ENCODE results near the gene BNIP5.

BNIP5 gene

DNA sequence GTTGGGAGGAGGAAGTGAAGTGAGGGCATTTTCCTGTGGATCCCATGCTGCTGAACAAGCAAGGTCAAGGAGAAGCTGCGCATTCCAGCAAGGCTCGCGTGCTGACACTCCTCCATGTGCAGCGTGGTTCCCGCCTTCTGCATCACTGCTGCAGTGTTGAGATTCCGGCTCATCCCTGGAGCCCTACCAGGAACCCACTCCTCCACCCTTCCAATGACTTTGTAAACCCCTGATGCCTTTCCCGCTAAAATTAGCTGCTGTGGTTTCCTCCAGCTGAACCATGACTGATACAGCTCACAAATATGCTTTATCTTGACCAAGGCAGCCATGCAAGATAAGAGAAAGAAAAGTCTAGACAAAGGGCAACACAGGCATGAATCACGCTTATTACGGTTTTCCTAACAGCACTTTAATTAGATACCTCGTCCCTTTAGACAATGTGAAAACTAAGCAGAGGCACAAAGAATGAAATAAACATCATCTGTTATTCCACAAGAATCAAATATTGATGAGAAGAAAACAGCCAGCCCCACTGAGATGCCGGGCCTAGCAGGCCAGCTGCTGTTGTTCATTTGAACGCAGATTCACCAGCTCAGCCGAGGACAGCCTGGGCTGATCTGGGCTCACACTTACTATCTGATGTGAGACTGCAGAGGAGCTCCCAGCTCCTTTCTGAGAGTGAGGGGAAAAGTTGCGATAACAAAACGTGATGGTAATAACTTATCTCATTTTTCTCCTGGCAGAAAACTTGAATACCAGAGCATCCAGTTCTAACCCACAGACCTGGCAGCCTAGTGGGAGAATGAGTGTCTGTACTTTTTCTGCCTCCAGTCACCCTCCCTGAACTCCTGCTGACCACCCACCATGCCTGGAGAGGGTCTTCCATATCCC, 14.2 kb upstream of the BNIP5 start:
- no peak for TF ChIP-seq CTCF (IDR thresholded peaks at IDR 0.05; ENCODE audit: low read depth, low read length)
- DNase-seq (ENCODE audit: low read depth in 2 of 2), result peak; percentile 77 to 98
- H3K4me3 ChIP-seq (replicated peaks in 1 of 2; ENCODE audit: low read depth in 2 of 2, low read length in 2 of 2), result no peak overlapping the region

DNA sequence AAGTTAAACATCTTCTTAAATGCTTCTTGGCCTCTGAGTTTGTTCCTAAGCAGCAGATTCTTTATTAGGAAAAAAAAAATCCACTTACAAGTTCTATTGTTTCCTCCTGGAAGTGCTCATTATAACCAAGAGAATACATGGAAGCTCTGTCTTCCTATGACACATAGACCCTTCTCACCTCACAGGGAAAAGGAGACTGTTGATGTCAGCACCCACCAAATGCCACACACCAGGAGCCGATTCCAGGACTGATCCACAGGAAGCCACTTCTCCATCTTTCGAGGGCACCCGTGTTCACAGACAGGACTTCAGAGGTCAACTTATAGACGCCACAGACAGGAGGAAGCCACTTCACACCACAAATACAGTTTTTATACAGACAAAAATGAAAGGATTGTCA, 13.4 kb upstream of the BNIP5 start:
- TF ChIP-seq CTCF (IDR thresholded peaks at IDR 0.05; ENCODE audit: low read depth, low read length), result no peak

GRCh38 chr6:36349240-36349639, 12.6 kb upstream of the BNIP5 start:
- no peak overlapping the region for H3K4me3 ChIP-seq (replicated peaks in 1 of 2; ENCODE audit: low read depth in 2 of 2, low read length in 2 of 2)
- no peak for TF ChIP-seq CTCF (IDR thresholded peaks at IDR 0.05; ENCODE audit: low read depth, low read length)
- DNase-seq (ENCODE audit: low read depth in 2 of 2), result no peak

More for the DNA sequence above, 13.4 kb upstream of the BNIP5 start:
- peak; percentile 31 to 44 for DNase-seq (ENCODE audit: low read depth in 2 of 2)
- no peak overlapping the region for H3K4me3 ChIP-seq (replicated peaks in 1 of 2; ENCODE audit: low read depth in 2 of 2, low read length in 2 of 2)

- DNase-seq (ENCODE audit: low read depth in 2 of 2), result peak in 1 of 2 donors; percentile 74
- TF ChIP-seq CTCF (IDR thresholded peaks at IDR 0.05; ENCODE audit: low read depth, low read length), result no peak
These were observed 10.9 kb upstream of the BNIP5 start for GRCh38 chr6:36347621-36348020.

DNA sequence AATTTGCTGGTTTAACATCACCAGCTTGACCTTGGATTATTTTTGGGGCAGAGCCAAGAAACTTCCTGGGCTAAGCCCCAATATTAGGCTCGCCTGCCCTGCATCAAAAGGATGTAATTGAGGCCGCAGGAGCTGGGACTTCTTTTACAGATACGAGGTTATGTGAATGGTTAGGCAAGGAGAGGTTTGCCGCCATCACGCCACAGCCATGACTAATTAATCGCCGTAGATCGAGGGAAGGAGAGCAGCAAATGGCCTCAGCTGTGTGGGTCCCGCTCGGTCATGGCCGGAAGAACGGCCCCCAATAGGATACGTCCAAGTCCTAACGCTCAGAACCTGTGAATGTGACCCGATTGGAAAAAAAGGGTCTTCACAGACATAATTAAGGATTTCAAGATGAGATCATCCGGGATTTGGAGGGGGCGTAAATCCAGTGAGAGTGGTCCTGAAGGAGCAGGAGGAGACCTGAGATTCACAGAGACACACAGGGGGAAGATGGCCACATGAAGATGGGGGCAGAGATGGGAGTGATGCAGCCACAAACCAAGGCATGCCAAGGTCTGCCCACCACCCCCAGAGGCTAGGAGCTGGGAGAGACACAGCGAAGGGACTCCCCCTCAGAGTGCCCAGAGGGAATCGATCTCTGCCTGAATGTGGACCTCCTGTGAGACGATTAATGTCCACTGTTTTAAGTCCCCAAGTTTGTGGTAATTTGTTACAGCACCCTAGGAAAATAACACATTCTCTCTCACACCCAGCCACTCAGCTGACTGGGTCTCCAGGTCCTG, 10.0 kb upstream of the BNIP5 start:
- no peak for DNase-seq (ENCODE audit: low read depth in 2 of 2)
- no peak overlapping the region for H3K4me3 ChIP-seq (replicated peaks in 1 of 2; ENCODE audit: low read depth in 2 of 2, low read length in 2 of 2)
- TF ChIP-seq CTCF (IDR thresholded peaks at IDR 0.05; ENCODE audit: low read depth, low read length), result no peak

More at GRCh38 chr6:36347621-36348020, 10.9 kb upstream of the BNIP5 start:
- no peak overlapping the region for H3K4me3 ChIP-seq (replicated peaks in 1 of 2; ENCODE audit: low read depth in 2 of 2, low read length in 2 of 2)

DNA sequence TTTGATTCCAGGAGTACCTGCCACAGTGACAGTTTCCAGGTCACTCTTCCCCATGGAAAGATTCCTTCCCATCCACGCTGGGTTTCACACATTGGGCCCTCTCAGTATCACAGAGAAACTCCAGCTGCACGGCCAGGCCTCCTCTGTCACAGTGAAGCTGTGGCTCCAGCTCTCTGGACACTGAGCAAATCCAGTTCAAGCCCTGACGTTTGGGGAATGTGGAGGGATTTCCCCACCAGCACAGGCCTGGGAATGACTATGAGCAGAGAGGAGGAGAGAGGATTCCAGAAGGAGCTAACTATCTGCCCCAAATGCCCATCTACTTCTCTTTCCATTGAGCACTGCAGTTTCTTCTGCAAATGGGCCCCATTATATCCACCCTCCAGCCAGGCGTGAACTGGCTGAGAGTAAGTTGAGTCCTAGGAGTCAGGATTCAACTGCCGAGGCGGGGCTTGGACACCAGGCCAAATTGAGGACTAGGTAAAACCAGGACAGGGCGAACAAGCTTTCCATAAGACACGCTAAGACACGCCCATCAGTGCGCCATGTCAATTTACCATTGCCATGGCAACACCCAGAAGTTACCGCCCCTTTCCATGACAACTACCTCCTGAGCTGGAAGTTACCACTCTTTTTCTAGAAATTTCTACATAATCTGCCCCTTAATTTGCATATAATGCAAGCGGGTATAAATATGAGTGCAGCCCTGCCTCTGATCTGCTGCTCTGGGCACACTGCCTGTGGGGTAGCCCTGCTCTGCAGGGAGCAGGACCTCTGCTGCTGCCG, 9.2 kb upstream of the BNIP5 start:
- TF ChIP-seq CTCF (IDR thresholded peaks at IDR 0.05; ENCODE audit: low read depth, low read length), result no peak
- DNase-seq (ENCODE audit: low read depth in 2 of 2), result no peak
- H3K4me3 ChIP-seq (replicated peaks in 1 of 2; ENCODE audit: low read depth in 2 of 2, low read length in 2 of 2), result no peak overlapping the region
